HL-60 (cell line): ENCODE results near the gene GRID2.

Experiments used
- DNase-seq, 2 experiments: peaks; one replicate each; pipeline ENCODE4 v3.0.0-alpha.2; 2010 to 2020; ENCODE audit warnings: low read depth in 1 of 2, low spot score in 1 of 2
- H3K27ac ChIP-seq: fragments of 250-450 bp; sonication (Bioruptor Pico); replicated peaks from 2 replicates; pipeline ENCODE4 v1.5.1; 2020; ENCODE audit warnings: mild to moderate bottlenecking, moderate library complexity
- H3K27me3 ChIP-seq: fragments of 250-450 bp; sonication (Bioruptor Pico); 2 replicates; pipeline ENCODE4 v1.5.1; 2021; ENCODE audit warnings: mild to moderate bottlenecking, moderate library complexity; ENCODE audit not compliant: insufficient read depth, poor library complexity, severe bottlenecking
- H3K4me3 ChIP-seq: replicated peaks from 2 replicates; pipeline ENCODE4 v1.5.1; 2011; ENCODE audit warnings: mild to moderate bottlenecking, control low read depth, low read length; ENCODE audit not compliant: insufficient read depth
- CTCF ChIP-seq: IDR thresholded peaks from one replicate; pipeline ENCODE4 v1.5.1; 2011; ENCODE audit warnings: low read length, control low read depth, inconsistent platforms; ENCODE audit not compliant: insufficient read depth
- GABPA ChIP-seq: IDR thresholded peaks from 2 replicates; pipeline ENCODE4 v1.6.1; 2012; ENCODE audit warnings: low read depth
- POLR2AphosphoS5 ChIP-seq: IDR thresholded peaks from 2 replicates; pipeline ENCODE4 v1.6.1; 2012; ENCODE audit warnings: low read depth
- SPI1 ChIP-seq: IDR thresholded peaks from 2 replicates; pipeline ENCODE4 v1.6.1; 2012; ENCODE audit warnings: low read depth, mild to moderate bottlenecking, borderline replicate concordance
- TF ChIP-seq, protein P1 (sequence below): IDR thresholded peaks from 2 replicates; pipeline ENCODE4 v1.6.1; 2012; ENCODE audit warnings: low read depth; ENCODE audit not compliant: insufficient replicate concordance

Gene GRID2

GRCh38 chr4:93030670-93031069 is 726.9 kb downstream of the GRID2 start:
- DNase-seq, result no peak
- Histone ChIP-seq H3K27me3 (no peaks in the 10 kb centered on the region), H3K4me3 (no peak overlapping the region), H3K27ac (no peak overlapping the region)
- TF ChIP-seq POLR2AphosphoS5 (no peak), SPI1 (no peak), CTCF (no peak), GABPA (no peak)
- TF ChIP-seq, protein P1, sequence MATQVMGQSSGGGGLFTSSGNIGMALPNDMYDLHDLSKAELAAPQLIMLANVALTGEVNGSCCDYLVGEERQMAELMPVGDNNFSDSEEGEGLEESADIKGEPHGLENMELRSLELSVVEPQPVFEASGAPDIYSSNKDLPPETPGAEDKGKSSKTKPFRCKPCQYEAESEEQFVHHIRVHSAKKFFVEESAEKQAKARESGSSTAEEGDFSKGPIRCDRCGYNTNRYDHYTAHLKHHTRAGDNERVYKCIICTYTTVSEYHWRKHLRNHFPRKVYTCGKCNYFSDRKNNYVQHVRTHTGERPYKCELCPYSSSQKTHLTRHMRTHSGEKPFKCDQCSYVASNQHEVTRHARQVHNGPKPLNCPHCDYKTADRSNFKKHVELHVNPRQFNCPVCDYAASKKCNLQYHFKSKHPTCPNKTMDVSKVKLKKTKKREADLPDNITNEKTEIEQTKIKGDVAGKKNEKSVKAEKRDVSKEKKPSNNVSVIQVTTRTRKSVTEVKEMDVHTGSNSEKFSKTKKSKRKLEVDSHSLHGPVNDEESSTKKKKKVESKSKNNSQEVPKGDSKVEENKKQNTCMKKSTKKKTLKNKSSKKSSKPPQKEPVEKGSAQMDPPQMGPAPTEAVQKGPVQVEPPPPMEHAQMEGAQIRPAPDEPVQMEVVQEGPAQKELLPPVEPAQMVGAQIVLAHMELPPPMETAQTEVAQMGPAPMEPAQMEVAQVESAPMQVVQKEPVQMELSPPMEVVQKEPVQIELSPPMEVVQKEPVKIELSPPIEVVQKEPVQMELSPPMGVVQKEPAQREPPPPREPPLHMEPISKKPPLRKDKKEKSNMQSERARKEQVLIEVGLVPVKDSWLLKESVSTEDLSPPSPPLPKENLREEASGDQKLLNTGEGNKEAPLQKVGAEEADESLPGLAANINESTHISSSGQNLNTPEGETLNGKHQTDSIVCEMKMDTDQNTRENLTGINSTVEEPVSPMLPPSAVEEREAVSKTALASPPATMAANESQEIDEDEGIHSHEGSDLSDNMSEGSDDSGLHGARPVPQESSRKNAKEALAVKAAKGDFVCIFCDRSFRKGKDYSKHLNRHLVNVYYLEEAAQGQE, result no peak

DNA sequence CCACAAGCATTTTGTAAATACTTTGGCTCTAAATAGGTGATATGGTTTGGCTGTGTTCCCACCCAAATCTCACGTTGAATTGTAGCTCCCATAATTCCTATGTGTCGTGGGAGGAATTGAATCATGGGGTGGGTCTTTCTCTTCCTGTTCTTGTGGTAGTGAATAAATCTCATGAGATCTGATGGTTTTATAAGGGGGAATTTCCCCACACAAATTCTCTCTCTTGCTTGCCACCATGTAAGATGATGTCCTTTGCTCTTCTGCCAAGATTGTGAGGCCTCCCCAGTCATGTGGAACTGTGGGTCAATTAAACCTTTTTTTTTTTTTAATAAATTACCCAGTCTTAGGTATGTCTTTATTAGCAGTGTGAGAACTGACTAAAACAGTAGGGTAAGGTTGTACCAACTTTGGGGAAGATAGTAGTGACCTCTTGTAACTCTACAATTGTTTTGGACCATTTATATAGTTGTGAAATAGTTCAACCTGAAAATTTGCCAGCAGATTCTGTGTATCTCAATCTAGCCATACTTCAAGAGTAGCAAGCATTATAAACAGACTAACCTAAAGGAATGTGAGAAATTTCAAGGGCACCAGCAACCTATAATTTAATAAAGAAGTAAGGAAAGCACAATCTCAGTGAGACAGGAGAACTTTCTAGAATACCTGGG is 727.8 kb downstream of the GRID2 start:
- H3K27me3 ChIP-seq, result no peaks in the 10 kb centered on the region
- H3K27ac ChIP-seq, result no peak overlapping the region
- no peak for DNase-seq
- TF ChIP-seq, protein P1, result no peak
- no peak for TF ChIP-seq SPI1
- no peak for TF ChIP-seq POLR2AphosphoS5
- no peak for TF ChIP-seq GABPA
- TF ChIP-seq CTCF, result no peak
- no peak overlapping the region for H3K4me3 ChIP-seq

- no peak overlapping the region for H3K4me3 ChIP-seq
- TF ChIP-seq, protein P1, result no peak
- no peak for TF ChIP-seq CTCF
- no peak for TF ChIP-seq GABPA
- TF ChIP-seq POLR2AphosphoS5, result no peak
- no peak for TF ChIP-seq SPI1
- DNase-seq, result no peak
- H3K27ac ChIP-seq, result no peak overlapping the region
- no peaks in the 10 kb centered on the region for H3K27me3 ChIP-seq
Measured at GRCh38 chr4:93042746-93043145, 739.0 kb downstream of the GRID2 start.
